CD14-positive monocyte (primary cell): ENCODE results near the gene PDK2. TPM values are rescaled to one million over a fixed set of nuclear protein-coding genes. Genes with fewer than 3 reads are reported as not detected.

Experiments used
- DNase-seq, 3 donors: peaks; one replicate each; pipeline ENCODE4 v3.0.0-alpha.2; 2011 to 2022
- H2AFZ ChIP-seq: 2 replicates; pipeline ENCODE4 v1.6.0; 2012; ENCODE audit warnings: mild to moderate bottlenecking, low read depth, low read length, inconsistent platforms; ENCODE audit not compliant: insufficient read depth, poor library complexity, severe bottlenecking
- H3K27ac ChIP-seq, 2 donors: 1 replicate in 1 of 2; 2 replicates in 1 of 2; pipeline ENCODE4 v1.5.1; 2012 to 2013; ENCODE audit warnings: low read length in 2 of 2, control low read depth in 1 of 2, inconsistent platforms in 1 of 2, low read depth in 1 of 2, mild to moderate bottlenecking in 1 of 2
- H3K27me3 ChIP-seq, 2 donors: one replicate each; pipeline versions ENCODE4 v1.6.0 to v1.6.1; 2011 to 2013; ENCODE audit warnings: low read length in 2 of 2; ENCODE audit not compliant: control insufficient read depth in 2 of 2, insufficient read depth in 2 of 2
- H3K36me3 ChIP-seq, 2 donors: replicated peaks in 1 of 2; 1 replicate in 1 of 2; 2 replicates in 1 of 2; pipeline versions ENCODE4 v1.5.1 to v1.6.1; 2012 to 2013; ENCODE audit warnings: low read length in 2 of 2, control low read depth in 1 of 2, inconsistent platforms in 1 of 2, mild to moderate bottlenecking in 1 of 2; ENCODE audit not compliant: insufficient read depth in 2 of 2, control insufficient read depth in 1 of 2
- H3K4me1 ChIP-seq, 2 donors: 1 replicate in 1 of 2; 2 replicates in 1 of 2; pipeline versions ENCODE4 v1.5.1 to v1.6.1; 2012 to 2013; ENCODE audit warnings: low read length in 2 of 2, control low read depth in 1 of 2, inconsistent platforms in 1 of 2, mild to moderate bottlenecking in 1 of 2, moderate library complexity in 1 of 2; ENCODE audit not compliant: insufficient read depth in 2 of 2, control insufficient read depth in 1 of 2
- H3K4me2 ChIP-seq: replicated peaks from 2 replicates; pipeline ENCODE3; 2012; ENCODE audit warnings: low read length, moderate library complexity, mild to moderate bottlenecking; ENCODE audit not compliant: poor library complexity, severe bottlenecking; ENCODE audit errors: extremely low read depth
- H3K4me3 ChIP-seq, 3 experiments: fragments of 200-600 bp in 1 of 3; sonication (generic) in 1 of 3; replicated peaks in 1 of 3; 1 replicate in 2 of 3; 2 replicates in 1 of 3; pipeline ENCODE4 v1.5.1; 2011 to 2013; ENCODE audit warnings: low read length in 3 of 3, mild to moderate bottlenecking in 3 of 3, control low read depth in 2 of 3, low read depth in 2 of 3, inconsistent platforms in 1 of 3, moderate library complexity in 1 of 3
- H3K79me2 ChIP-seq: 2 replicates; pipeline ENCODE4 v1.6.0; 2012; ENCODE audit warnings: mild to moderate bottlenecking, control low read depth, inconsistent platforms, low read length, moderate library complexity; ENCODE audit not compliant: insufficient read depth
- H3K9ac ChIP-seq: 2 replicates; pipeline ENCODE4 v1.6.0; 2017; ENCODE audit warnings: low read length, mild to moderate bottlenecking; ENCODE audit not compliant: insufficient read depth, poor library complexity, severe bottlenecking
- H3K9me3 ChIP-seq, 2 donors: replicated peaks in 1 of 2; 1 replicate in 1 of 2; 2 replicates in 1 of 2; pipeline versions ENCODE4 v1.5.1 to v1.6.1; 2012 to 2013; ENCODE audit warnings: low read length in 2 of 2, control low read depth in 1 of 2; ENCODE audit not compliant: control insufficient read depth in 1 of 2, insufficient read depth in 1 of 2
- H4K20me1 ChIP-seq: 2 replicates; pipeline ENCODE4 v1.6.0; 2012; ENCODE audit warnings: mild to moderate bottlenecking, low read length, control low read depth, moderate library complexity; ENCODE audit not compliant: insufficient read depth
- H3K27ac Mint-ChIP-seq, 7 donors: one replicate each; pipeline ENCODE4 v1.8.0; 2020; ENCODE audit warnings: mild to moderate bottlenecking in 7 of 7, mixed read lengths in 7 of 7, moderate library complexity in 6 of 7, inconsistent platforms in 2 of 7
- H3K27me3 Mint-ChIP-seq, 3 donors: one replicate each; pipeline ENCODE4 v1.8.0; 2021 to 2022; ENCODE audit warnings: low read depth in 3 of 3, mild to moderate bottlenecking in 3 of 3, mixed read lengths in 3 of 3, moderate library complexity in 3 of 3, inconsistent platforms in 1 of 3
- H3K36me3 Mint-ChIP-seq, 2 donors: one replicate each; pipeline ENCODE4 v1.8.0; 2020; ENCODE audit warnings: mixed read lengths in 2 of 2, inconsistent platforms in 1 of 2, mild to moderate bottlenecking in 1 of 2
- H3K4me1 Mint-ChIP-seq: one replicate; pipeline ENCODE4 v1.8.0; 2020; ENCODE audit warnings: mild to moderate bottlenecking, mixed read lengths
- H3K4me3 Mint-ChIP-seq, 2 donors: one replicate each; pipeline ENCODE4 v1.8.0; 2020; ENCODE audit warnings: mild to moderate bottlenecking in 2 of 2, mixed read lengths in 2 of 2, moderate library complexity in 1 of 2
- H3K9me3 Mint-ChIP-seq, 7 donors: one replicate each; pipeline ENCODE4 v1.8.0; 2020 to 2022; ENCODE audit warnings: mixed read lengths in 7 of 7, mild to moderate bottlenecking in 6 of 7, moderate library complexity in 6 of 7, inconsistent platforms in 2 of 7
- CTCF ChIP-seq: fragments of 200-600 bp; IDR thresholded peaks from one replicate; pipeline ENCODE4 v1.8.0; 2022; ENCODE audit warnings: antibody characterized with exemption, mild to moderate bottlenecking
- WGBS: methylation state at CpG from one replicate; pipeline ENCODE4 v1.1.5; 2013; ENCODE audit warnings: missing lambda C conversion rate; ENCODE audit not compliant: insufficient coverage; 5-methylcytosine and 5-hydroxymethylcytosine counted together
- intact Hi-C, 2 donors: fragments of 100-400 bp; cut with micrococcal nuclease; formaldehyde crosslinking; loops; one replicate each; pipeline versions ENCODE4 v1.15.0 to v1.15.1; 2023
- polyA plus RNA-seq, 3 donors: library from polyadenylated mRNA; depleted of rRNA in 1 of 3; unstranded in 2 of 3; stranded (reverse) in 1 of 3; fragments of 300-500 nt in 2 of 3; fragments of >200 nt in 1 of 3; fragmentation: Illumina TruSeq in 2 of 3; gene quantifications; 1 replicate in 2 of 3; 2 replicates in 1 of 3; pipeline ENCODE4 v1.2.3, GENCODE V29; 2012 to 2021

Gene PDK2
- polyA plus RNA-seq, 3 donors, result 15.9 to 43.0 (median 23.4) TPM

DNA sequence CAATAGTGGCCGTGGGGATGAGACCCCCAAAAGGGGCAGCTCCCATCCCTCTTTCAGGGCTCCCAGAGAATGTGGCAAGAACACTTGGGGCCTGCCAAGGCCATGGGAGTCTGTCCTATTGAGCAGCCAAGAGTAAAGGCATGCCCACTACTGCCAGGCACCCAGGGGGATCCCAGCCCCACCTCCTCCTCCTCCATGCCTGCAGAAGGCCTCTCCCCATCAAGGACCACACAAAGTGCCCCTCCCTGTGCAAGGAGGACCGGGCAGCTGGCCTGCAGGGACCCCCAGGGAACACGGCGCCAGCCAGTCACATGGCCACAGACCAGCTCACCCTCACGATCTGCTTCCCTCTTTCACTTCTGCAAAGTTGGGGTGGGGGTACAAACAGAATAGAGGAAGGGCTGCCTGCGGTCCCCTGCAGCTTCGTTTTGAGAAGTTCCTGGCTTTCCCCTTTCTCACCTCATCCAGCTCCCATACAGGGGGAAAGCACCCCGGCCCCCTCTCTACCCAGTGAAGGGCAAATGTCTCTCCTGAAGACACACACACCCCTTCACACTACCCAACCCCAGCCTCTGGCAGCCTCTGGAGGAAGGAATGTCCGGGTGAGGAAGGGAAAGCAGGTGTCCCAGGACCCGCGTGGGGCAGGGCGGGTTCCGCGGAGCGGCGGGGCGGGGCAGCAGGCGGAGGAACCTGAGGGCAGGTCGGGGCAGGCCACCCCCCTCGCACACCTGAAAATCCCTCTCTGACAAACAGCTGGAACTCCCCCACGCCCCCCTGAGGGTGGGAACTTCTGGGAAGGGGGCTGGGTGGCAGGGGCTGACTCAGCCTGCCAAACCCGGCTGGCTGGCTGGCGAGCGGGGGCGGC is 53.3 kb downstream of the PDK2 start:
- peaks cover 0 to 4% (median 0%) of the 10 kb centered on the region in 7 donors for H3K9me3 Mint-ChIP-seq
- peaks cover 0 to 2% (median 1%) of the 10 kb centered on the region in 3 donors for H3K27me3 Mint-ChIP-seq
- H3K4me2 ChIP-seq, result peak overlapping the region; percentile 99
- peaks cover 22 to 32% of the 10 kb centered on the region in 2 donors for H3K36me3 ChIP-seq
- H3K9me3 ChIP-seq, result no peaks in the 10 kb centered on the region
- peak overlapping the region; percentile 83 to 100 (median 95) for H3K4me3 ChIP-seq
- H3K27ac ChIP-seq, result peak overlapping the region; percentile 83 to 93
- H3K27me3 ChIP-seq, result no peaks in the 10 kb centered on the region
- peaks cover 55% of the 10 kb centered on the region for H3K4me1 Mint-ChIP-seq
- H3K36me3 Mint-ChIP-seq, result peaks cover 34 to 39% of the 10 kb centered on the region in 2 donors
- H3K27ac Mint-ChIP-seq, result peak overlapping the region; percentile 95 to 98 (median 96)
- H4K20me1 ChIP-seq, result peaks cover 76% of the 10 kb centered on the region
- H2AFZ ChIP-seq, result no peak overlapping the region
- H3K9ac ChIP-seq, result peak overlapping the region; percentile 90
- DNase-seq, result peak; percentile 87 to 95 (median 89)
- H3K4me1 ChIP-seq, result peaks cover 59 to 69% of the 10 kb centered on the region in 2 donors
- WGBS, result 0% methylated on average over 4 of the region's 25 CpGs
- no peak for TF ChIP-seq CTCF
- H3K79me2 ChIP-seq, result peaks cover 90% of the 10 kb centered on the region
- intact Hi-C loops, result loop anchor here in 1 of 2 donors (1.0 kb wide), 2 partner anchors 8 to 53 kb away; partner anchors contain the start of gene PDK2
- H3K4me3 Mint-ChIP-seq, result peak overlapping the region; percentile 100

DNA sequence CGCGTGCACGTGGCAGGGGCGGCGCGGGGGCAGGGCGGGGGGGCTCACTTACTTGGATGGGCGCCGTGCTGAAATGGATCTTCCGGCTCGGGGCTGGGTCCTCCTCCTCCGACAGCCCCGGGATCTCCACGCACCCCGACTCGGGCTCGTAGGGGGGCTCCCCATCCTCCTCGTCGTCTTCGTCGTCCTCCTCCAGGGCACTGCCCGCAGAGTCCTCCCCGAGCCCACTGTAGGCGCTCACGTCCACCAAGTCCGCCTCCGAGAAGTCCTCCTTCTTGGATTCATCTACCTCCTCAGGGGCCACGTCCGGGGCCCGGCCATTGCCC is 53.9 kb downstream of the PDK2 start:
- no peak for TF ChIP-seq CTCF
- Histone ChIP-seq H2AFZ (no peak overlapping the region), H3K27ac (peak overlapping the region; percentile 83 to 93), H3K27me3 (no peaks in the 10 kb centered on the region), H3K4me2 (peak overlapping the region; percentile 99), H3K9me3 (no peaks in the 10 kb centered on the region), H4K20me1 (peaks cover 72% of the 10 kb centered on the region), H3K4me3 (peak overlapping the region; percentile 83 to 100 (median 95)), H3K79me2 (peaks cover 84% of the 10 kb centered on the region), H3K4me1 (peaks cover 58 to 69% of the 10 kb centered on the region in 2 donors), H3K9ac (peak overlapping the region; percentile 90), H3K36me3 (peaks cover 16 to 26% of the 10 kb centered on the region in 2 donors)
- intact Hi-C loops, result no loop called here
- peaks cover 28 to 33% of the 10 kb centered on the region in 2 donors for H3K36me3 Mint-ChIP-seq
- H3K27me3 Mint-ChIP-seq, result peaks cover 0 to 2% (median 1%) of the 10 kb centered on the region in 3 donors
- peak overlapping the region; percentile 91 to 98 (median 95) for H3K27ac Mint-ChIP-seq
- peaks cover 0 to 4% (median 0%) of the 10 kb centered on the region in 7 donors for H3K9me3 Mint-ChIP-seq
- no peak for DNase-seq
- H3K4me3 Mint-ChIP-seq, result peak overlapping the region; percentile 97 to 100
- H3K4me1 Mint-ChIP-seq, result peaks cover 55% of the 10 kb centered on the region
- WGBS, result under 1% methylated on average over 30 of the region's 30 CpGs
